PFSK-1 (cell line): Measurements from ENCODE around the gene AVP.

ENCODE experiments used
- FOXP2 ChIP-seq: optimal IDR thresholded peaks from 2 replicates; pipeline ENCODE3; 2011; ENCODE audit warnings: borderline replicate concordance, control low read depth, inconsistent platforms; ENCODE audit not compliant: insufficient read depth; ENCODE audit errors: extremely low read length, extremely low read depth
- POLR2AphosphoS5 ChIP-seq: IDR thresholded peaks from 2 replicates; pipeline ENCODE4 v1.6.1; 2012; ENCODE audit warnings: low read depth, mild to moderate bottlenecking, control low read depth, low read length, moderate library complexity
- REST ChIP-seq, 2 experiments: IDR thresholded peaks; 2 replicates each; pipeline versions ENCODE4 v1.6.1 to v1.8.0; 2011 to 2012; ENCODE audit warnings: low read depth in 2 of 2, low read length in 2 of 2, control low read depth in 1 of 2, inconsistent platforms in 1 of 2, mild to moderate bottlenecking in 1 of 2, moderate library complexity in 1 of 2; ENCODE audit not compliant: insufficient read depth in 1 of 2
- SIN3A ChIP-seq: IDR thresholded peaks from 2 replicates; pipeline ENCODE4 v1.6.1; 2012; ENCODE audit warnings: mild to moderate bottlenecking, low read length, moderate library complexity, borderline replicate concordance; ENCODE audit not compliant: insufficient read depth
- TAF1 ChIP-seq: IDR thresholded peaks from 2 replicates; pipeline ENCODE4 v1.6.1; 2012; ENCODE audit warnings: low read length, control low read depth, borderline replicate concordance; ENCODE audit not compliant: insufficient read depth

Gene AVP

GRCh38 chr20:3043322-3043721 lies 41.2 kb downstream of the AVP start, which contains the start of gene GNRH2:
Gene GNRH2 (plus strand): TSS chr20:3043622. CDS start chr20:3044415, 793 bp downstream.
- TF ChIP-seq SIN3A (no peak), POLR2AphosphoS5 (no peak), FOXP2 (no peak), TAF1 (no peak), REST (IDR thresholded peaks at IDR 0.05; ENCODE audit: insufficient read depth in 1 of 2, low read depth in 2 of 2, low read length in 2 of 2) (no peak)

GRCh38 chr20:3042625-3043024 lies 41.9 kb downstream of the AVP start:
- TF ChIP-seq REST (IDR thresholded peaks at IDR 0.05; ENCODE audit: insufficient read depth in 1 of 2, low read depth in 2 of 2, low read length in 2 of 2) (no peak), FOXP2 (no peak), TAF1 (no peak), SIN3A (no peak), POLR2AphosphoS5 (no peak)

GRCh38 chr20:3041854-3042409 lies 42.6 kb downstream of the AVP start:
- TF ChIP-seq REST (IDR thresholded peaks at IDR 0.05; ENCODE audit: insufficient read depth in 1 of 2, low read depth in 2 of 2, low read length in 2 of 2) (no peak), TAF1 (no peak), POLR2AphosphoS5 (no peak), SIN3A (no peak), FOXP2 (no peak)

GRCh38 chr20:3040086-3040485 lies 44.4 kb downstream of the AVP start:
- TF ChIP-seq FOXP2 (no peak), TAF1 (no peak), REST (IDR thresholded peaks at IDR 0.05; ENCODE audit: insufficient read depth in 1 of 2, low read depth in 2 of 2, low read length in 2 of 2) (no peak), POLR2AphosphoS5 (no peak), SIN3A (no peak)
